K562 treated with DMSO at 1 percent for 12 hours (cell line): Measurements from ENCODE around the gene FOXQ1. TPM values are rescaled to one million over a fixed set of nuclear protein-coding genes. Genes with fewer than 3 reads are reported as not detected.

ENCODE experiments used
- total RNA-seq: library from RNA; unstranded; fragments of 300-600 nt; gene quantifications from 2 replicates; pipeline ENCODE4 v1.2.3, GENCODE V29; 2022; ENCODE audit not compliant: insufficient read depth

The FOXQ1 gene, protein sequence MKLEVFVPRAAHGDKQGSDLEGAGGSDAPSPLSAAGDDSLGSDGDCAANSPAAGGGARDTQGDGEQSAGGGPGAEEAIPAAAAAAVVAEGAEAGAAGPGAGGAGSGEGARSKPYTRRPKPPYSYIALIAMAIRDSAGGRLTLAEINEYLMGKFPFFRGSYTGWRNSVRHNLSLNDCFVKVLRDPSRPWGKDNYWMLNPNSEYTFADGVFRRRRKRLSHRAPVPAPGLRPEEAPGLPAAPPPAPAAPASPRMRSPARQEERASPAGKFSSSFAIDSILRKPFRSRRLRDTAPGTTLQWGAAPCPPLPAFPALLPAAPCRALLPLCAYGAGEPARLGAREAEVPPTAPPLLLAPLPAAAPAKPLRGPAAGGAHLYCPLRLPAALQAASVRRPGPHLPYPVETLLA
- not detected in 2 replicates for total RNA-seq

DNA sequence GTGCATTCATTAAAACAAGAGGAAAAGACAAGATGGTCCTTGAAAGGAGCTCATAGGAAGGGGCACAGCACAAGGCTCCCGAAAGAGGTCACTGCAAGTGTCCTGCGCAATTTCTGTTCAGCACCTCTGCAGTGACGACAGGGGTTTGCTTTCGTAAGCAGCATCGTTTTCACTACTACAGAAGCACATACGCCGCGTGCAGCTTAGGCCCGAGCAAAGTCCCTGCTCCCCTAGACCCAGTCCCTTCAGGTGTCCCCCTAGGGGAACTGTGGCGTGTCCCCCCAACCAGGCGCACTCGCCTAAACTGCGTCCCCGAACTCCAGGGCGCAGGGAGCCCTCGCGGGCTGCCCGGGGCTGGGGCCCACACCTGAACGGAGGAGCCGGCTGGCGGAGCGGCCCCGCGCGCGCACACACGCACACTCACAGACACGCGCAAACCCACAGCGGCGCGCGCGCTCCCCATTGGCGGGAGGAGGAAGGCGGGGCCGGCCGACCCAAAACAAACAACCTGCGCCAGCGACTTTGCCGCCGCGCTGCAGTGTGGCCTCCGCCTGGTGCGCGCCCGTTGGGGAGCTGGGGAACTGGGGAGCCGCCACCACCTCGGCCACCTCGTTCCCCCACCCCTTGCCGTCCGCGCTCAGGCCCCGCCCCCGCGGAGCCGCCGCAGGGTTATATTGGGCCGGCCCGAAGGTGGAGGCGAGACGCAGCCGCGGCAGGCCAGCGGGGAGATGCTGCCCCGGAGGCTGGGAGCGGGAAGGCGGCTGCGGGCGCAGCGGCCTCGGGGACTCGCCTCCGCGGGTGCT, at the start of gene FOXQ1:
TSS of gene FOXQ1 (plus strand) at position 699 of the 803 bp plus-strand sequence. CDS start 607 bp downstream, outside the sequence.

Other genes with a start within 250 kb of the FOXQ1 start
- not detected in 2 replicates for gene FOXF2, start 77.5 kb downstream of the FOXQ1 start, total RNA-seq